ENCODE results near the gene GOLGA2. TPM values are rescaled to one million over a fixed set of nuclear protein-coding genes. Genes with fewer than 3 reads are reported as not detected.

GOLGA2 gene
- total and polyA plus RNA-seq, 2 of the 4 experiments (the other 2 are of a cell fraction), result 118 to 146 TPM

DNA sequence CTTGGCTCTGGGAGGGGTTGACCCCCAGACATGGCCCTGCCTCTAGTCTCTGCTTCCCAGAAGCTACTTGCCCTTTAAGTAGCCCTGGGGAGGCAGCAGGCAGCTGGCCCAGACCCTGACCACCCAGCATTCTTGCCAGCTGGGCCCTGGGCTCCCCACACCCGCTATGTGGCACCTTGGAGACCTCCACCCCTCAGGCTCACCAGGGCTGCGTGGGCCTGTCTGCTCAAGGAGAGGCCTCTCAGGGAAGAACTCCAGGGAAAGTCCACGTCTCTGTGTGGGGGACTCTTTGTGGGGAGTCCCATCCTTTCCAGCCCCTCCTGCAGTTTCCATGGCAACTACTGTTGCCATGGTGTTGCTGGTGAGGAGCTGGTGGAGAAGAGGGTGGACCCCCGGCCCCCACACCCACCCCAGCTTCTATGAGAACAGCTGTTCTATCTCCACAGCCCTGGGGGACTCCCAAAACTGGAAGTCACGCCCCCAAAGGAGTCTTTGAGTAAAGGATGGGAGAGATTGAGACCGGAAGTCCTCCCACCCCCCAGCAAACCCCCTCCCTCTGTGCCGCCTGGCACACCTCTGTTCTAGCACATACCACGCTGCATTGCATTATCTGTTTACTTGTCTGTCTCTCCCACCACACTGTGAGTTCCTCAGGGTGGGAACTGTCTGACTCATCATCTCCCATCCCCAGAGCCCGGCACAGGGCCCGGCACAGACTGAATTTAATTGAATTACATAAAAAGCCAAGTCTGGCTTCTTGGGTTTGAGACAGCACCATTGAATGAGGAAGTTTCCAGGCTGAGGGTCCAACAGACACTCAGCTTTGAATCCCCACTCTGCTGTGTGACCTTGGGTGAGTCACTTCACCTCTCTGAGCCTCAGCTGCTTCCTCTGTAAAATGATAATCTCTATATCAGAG, 60.1 kb downstream of the GOLGA2 start:
- Histone ChIP-seq H3K14ac (replicated peaks; ENCODE audit: low read depth, low read length) (peak overlapping the region; percentile 40), H3K79me1 (ENCODE audit: low read depth in 1 of 2, low read length in 2 of 2) (no peaks in the 10 kb centered on the region; a peak in 1 of 4 replicates), H3K23ac (ENCODE audit: low read depth, low read length) (no peak overlapping the region), H3K9ac (ENCODE audit: low read depth, low read length) (no peak overlapping the region), H4K5ac (ENCODE audit: low read depth, low read length) (no peak overlapping the region), H3K9me1 (ENCODE audit: insufficient read depth, low read length) (peaks cover 16% of the 10 kb centered on the region), H3K27me3 (ENCODE audit: control insufficient read depth, insufficient read depth, low read length) (no peaks in the 10 kb centered on the region), H2BK15ac (ENCODE audit: low read depth, low read length) (no peak overlapping the region; the same call in 2 of the 3 replicates), H2BK120ac (ENCODE audit: low read depth, low read length) (peak overlapping the region; percentile 57; the same call in 1 of the 2 replicates), H2AK5ac (ENCODE audit: low read depth, low read length) (peak overlapping the region; percentile 44; the same call in 1 of the 2 replicates), H4K20me1 (ENCODE audit: insufficient read depth, low read length) (0 out of 2 replicates have a peak, but pooled peaks cover 4% of the 10 kb centered on the region), H3K4me2 (ENCODE audit: low read depth, low read length) (no peak overlapping the region), H3K4me3 (ENCODE audit: insufficient read depth, low read depth, low read length) (no peak overlapping the region), H4K91ac (ENCODE audit: insufficient read depth, low read depth, low read length) (peak overlapping the region; percentile 57), H2BK20ac (ENCODE audit: low read depth, low read length) (peak overlapping the region; percentile 39; the same call in 1 of the 2 replicates), H3K36me3 (ENCODE audit: control insufficient read depth, insufficient read depth, low read length) (peaks cover 3% of the 10 kb centered on the region; the same call in 1 of the 2 replicates), H3K4ac (ENCODE audit: low read depth, low read length) (peak overlapping the region; percentile 64), H3K27ac (ENCODE audit: insufficient read depth, low read length) (no peak overlapping the region), H3K4me1 (ENCODE audit: control insufficient read depth, insufficient read depth, low read length) (peaks cover 20% of the 10 kb centered on the region), H2AK9ac (replicated peaks; ENCODE audit: low read depth, low read length, poor library complexity) (peak overlapping the region; percentile 57), H4K8ac (ENCODE audit: low read depth in 2 of 2, low read length in 2 of 2) (peak overlapping the region in 1 of 2 experiments; percentile 78; a peak in 2 of 4 replicates), H2BK5ac (ENCODE audit: low read depth, low read length, poor library complexity, severe bottlenecking) (no peak overlapping the region), H3K9me3 (ENCODE audit: control insufficient read depth, insufficient read depth, low read length) (no peaks in the 10 kb centered on the region), H2AFZ (replicated peaks; ENCODE audit: low read length, poor library complexity) (peak overlapping the region; percentile 75), H3K18ac (ENCODE audit: low read depth, low read length) (peak overlapping the region; percentile 9; the same call in 1 of the 2 replicates), H3K56ac (ENCODE audit: extremely low read depth, insufficient read depth, low read length) (no peak overlapping the region)
- peak; percentile 77 for TF ChIP-seq FOS (IDR thresholded peaks at IDR 0.05; ENCODE audit: low read depth, low read length)
- TF ChIP-seq, protein P1, sequence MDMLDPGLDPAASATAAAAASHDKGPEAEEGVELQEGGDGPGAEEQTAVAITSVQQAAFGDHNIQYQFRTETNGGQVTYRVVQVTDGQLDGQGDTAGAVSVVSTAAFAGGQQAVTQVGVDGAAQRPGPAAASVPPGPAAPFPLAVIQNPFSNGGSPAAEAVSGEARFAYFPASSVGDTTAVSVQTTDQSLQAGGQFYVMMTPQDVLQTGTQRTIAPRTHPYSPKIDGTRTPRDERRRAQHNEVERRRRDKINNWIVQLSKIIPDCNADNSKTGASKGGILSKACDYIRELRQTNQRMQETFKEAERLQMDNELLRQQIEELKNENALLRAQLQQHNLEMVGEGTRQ (IDR thresholded peaks at IDR 0.05; ENCODE audit: low read depth, low read length), result no peak
- no peak for TF ChIP-seq POLR2A (IDR thresholded peaks at IDR 0.05; ENCODE audit: low read depth, low read length)
- TF ChIP-seq BHLHE40 (IDR thresholded peaks at IDR 0.05; ENCODE audit: low read depth, low read length), result peak; percentile 64
- TF ChIP-seq SMC3 (IDR thresholded peaks at IDR 0.05; ENCODE audit: low read depth, low read length), result no peak
- TF ChIP-seq RCOR1 (IDR thresholded peaks at IDR 0.05; ENCODE audit: insufficient replicate concordance, low read length), result peak; percentile 61
- TF ChIP-seq MAFK (IDR thresholded peaks at IDR 0.05; ENCODE audit: low read depth, low read length), result no peak
- peak; percentile 67; the same call in 1 of the 2 replicates for TF ChIP-seq MAZ (IDR thresholded peaks at IDR 0.05; ENCODE audit: borderline replicate concordance, low read depth, low read length)
- TF ChIP-seq ELK1 (IDR thresholded peaks at IDR 0.05; ENCODE audit: borderline replicate concordance, low read depth, low read length), result no peak
- no peak for TF ChIP-seq NFE2L2 (IDR thresholded peaks at IDR 0.05; ENCODE audit: low read depth, low read length)
- TF ChIP-seq, protein P2, sequence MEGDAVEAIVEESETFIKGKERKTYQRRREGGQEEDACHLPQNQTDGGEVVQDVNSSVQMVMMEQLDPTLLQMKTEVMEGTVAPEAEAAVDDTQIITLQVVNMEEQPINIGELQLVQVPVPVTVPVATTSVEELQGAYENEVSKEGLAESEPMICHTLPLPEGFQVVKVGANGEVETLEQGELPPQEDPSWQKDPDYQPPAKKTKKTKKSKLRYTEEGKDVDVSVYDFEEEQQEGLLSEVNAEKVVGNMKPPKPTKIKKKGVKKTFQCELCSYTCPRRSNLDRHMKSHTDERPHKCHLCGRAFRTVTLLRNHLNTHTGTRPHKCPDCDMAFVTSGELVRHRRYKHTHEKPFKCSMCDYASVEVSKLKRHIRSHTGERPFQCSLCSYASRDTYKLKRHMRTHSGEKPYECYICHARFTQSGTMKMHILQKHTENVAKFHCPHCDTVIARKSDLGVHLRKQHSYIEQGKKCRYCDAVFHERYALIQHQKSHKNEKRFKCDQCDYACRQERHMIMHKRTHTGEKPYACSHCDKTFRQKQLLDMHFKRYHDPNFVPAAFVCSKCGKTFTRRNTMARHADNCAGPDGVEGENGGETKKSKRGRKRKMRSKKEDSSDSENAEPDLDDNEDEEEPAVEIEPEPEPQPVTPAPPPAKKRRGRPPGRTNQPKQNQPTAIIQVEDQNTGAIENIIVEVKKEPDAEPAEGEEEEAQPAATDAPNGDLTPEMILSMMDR (conservative IDR thresholded peaks at IDR 0.05; ENCODE audit: low read depth, low read length), result no peak
- peak; percentile 64 for TF ChIP-seq CEBPB (IDR thresholded peaks at IDR 0.05; ENCODE audit: low read depth, low read length)
- dilution Hi-C loops (cut with HindIII; ENCODE audit: low sequenced_read_pairs, unreplicated experiment) (no loop called here), intact Hi-C loops (cut with micrococcal nuclease) (no loop called here), in situ Hi-C loops (cut with MboI; ENCODE audit: low sequenced_read_pairs) (no loop called here)
- BruUV-seq (replicated peaks), result no TSS peak
- POLR2A ChIA-PET (ENCODE audit: unreplicated experiment), result no interaction called here
- peak; percentile 70 for ATAC-seq (ENCODE audit: low read depth)
- 0% methylated on average over 1 of the region's 10 CpGs; no CpG with 5 or more reads in 1 of the 2 experiments for WGBS, 2 experiments (ENCODE audit: extremely low coverage in 2 of 2, insufficient read length in 1 of 2)
- peak; percentile 84 for DNase-seq
- CTCF ChIA-PET, result no interaction called here
